ENCODE measurements around the gene INSYN2B. TPM values are rescaled to one million over a fixed set of nuclear protein-coding genes. Genes with fewer than 3 reads are reported as not detected.

INSYN2B gene
- total RNA-seq, 2 experiments from 2014 or later, result not detected

DNA sequence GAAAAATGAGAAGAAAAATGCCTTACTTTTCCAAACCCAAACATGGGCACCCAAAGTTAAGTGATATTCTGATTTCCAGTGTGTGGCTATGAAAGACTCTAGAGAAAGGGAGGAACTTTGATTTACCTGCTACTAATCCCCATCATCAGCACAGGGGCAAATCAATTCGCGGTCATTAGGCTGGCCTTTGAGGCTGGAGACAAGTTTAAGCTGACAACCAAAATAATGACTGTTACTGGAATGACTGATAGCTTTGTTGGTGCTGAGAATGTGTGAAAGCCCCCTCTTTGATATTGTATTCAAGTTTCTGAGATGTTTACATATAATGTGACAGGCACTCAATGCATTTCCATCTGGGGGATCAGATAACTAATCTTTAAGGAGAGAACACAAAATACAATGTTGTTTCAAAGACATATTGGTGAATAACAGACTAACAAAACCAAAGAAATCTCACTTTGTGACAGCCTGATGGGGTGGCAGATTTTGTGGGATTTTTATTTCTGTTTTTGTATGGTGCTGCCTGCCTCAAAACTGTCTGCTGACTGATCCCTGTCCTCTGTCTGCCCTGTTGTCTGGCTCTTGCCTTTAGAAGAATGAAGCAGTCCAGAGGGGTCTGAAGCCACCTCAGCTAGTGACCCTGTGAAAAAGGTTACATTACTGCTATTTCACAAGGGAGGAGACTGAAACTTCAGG, 12.6 kb upstream of the INSYN2B start:
- no peak overlapping the region for H3K4me3 Mint-ChIP-seq
- DNase-seq (no peak), ATAC-seq (no peak)
- CTCF ChIA-PET, result interaction anchor here (1.5 kb wide), 1 partner anchor 14 kb away, joined by 3 read pairs; no protein-coding TSS in a partner anchor
- no peak overlapping the region for H3K27ac Mint-ChIP-seq
- H3K9me3 Mint-ChIP-seq (ENCODE audit: low read depth), result no peaks in the 10 kb centered on the region
- no peaks in the 10 kb centered on the region for H3K27me3 Mint-ChIP-seq
- peaks cover 26% of the 10 kb centered on the region for H3K36me3 Mint-ChIP-seq
- H3K4me1 Mint-ChIP-seq, result no peaks in the 10 kb centered on the region

DNA sequence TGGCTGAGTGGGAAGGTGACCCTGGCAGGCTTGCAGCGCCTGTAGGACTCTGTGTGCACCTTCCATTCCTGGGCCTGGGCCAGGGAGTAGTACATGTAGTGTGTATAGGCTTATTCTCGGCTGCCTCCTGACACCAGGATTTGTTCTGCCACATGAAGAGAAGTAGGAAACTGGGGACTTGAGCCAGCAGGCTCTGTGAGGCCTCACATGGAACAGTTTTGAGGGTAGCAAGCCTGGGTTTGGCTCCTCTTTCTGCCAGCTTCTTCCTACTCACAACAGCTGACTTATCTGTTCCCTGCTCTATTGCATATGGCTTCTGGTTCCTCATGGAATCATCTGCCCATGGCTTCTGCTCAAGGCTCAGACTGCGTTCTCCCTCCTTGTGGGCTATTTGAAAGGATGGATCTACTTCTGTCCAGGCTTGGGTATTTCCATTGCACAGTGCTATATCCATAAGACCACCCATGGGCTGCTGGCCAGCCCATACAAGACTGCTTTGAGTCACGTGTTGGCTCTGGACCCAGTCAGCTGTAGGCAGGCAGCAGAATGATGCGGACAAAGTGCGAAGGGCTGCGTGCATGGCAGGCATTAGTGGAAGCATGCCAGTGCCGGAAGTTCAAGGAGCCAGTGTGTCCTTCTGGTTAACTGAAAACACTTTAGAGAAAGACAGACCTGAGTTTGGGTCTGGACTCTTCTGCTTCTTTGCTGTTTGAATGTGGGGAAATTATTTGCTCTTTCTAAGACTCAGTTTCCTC, 11.0 kb upstream of the INSYN2B start:
- CTCF ChIA-PET, result interaction anchor here (1.1 kb wide), 1 partner anchor 10 kb away, joined by 3 read pairs; no protein-coding TSS in a partner anchor
- no peaks in the 10 kb centered on the region for H3K4me1 Mint-ChIP-seq

DNA sequence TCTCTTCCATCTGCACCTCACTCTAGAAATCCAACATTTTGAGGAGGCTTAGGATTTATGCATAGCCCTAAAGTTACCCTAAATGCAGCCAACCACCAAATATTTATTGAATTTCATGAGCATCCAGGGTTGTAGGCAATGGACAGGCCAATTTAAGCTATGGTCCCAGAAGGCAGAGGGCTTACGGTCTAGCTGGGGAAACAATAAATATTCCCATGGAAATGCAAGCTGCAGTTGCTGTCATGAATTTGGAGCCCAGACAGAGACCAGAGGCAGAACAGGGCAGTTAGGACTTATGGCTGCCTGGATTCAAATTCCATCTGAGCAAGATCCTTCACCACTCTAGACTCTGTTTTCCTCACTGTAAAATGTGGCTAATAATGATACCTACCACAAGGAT, 9.1 kb upstream of the INSYN2B start:
- ATAC-seq, result no peak
- H3K4me1 Mint-ChIP-seq, result no peaks in the 10 kb centered on the region
- no peak overlapping the region for H3K4me3 Mint-ChIP-seq
- H3K27me3 Mint-ChIP-seq, result no peaks in the 10 kb centered on the region
- peaks cover 36% of the 10 kb centered on the region for H3K36me3 Mint-ChIP-seq
- CTCF ChIA-PET, result interaction anchor here (0.6 kb wide), 1 partner anchor 10 kb away, joined by 4 read pairs; no protein-coding TSS in a partner anchor
- no peaks in the 10 kb centered on the region for H3K9me3 Mint-ChIP-seq (ENCODE audit: low read depth)
- DNase-seq, result no peak
- no peak overlapping the region for H3K27ac Mint-ChIP-seq

More for the DNA sequence above, 11.0 kb upstream of the INSYN2B start:
- Mint-ChIP-seq H3K4me3 (no peak overlapping the region), H3K9me3 (ENCODE audit: low read depth) (no peaks in the 10 kb centered on the region), H3K36me3 (peaks cover 32% of the 10 kb centered on the region), H3K27me3 (no peaks in the 10 kb centered on the region), H3K27ac (no peak overlapping the region)
- ATAC-seq, result no peak
- no peak for DNase-seq

DNA sequence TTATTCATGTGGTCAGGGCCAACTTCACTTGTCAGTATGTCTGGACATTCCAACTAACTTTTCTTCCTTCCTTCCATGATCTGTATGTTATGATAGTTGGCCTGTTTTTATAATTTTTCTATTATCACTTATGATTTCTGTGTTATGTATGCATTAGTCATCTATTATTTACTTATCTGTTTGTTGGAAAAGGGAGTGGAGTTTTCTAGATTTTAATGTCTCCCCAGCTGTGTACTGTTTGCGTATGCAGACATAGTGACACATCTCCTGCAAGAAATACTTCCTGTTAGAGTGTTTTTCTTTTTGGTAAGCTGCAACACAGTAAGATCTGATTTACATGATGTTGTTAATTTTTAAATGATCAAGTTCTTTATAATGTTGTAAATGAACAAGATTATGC, 8.7 kb upstream of the INSYN2B start:
- ATAC-seq (no peak), DNase-seq (no peak)
- Mint-ChIP-seq H3K4me1 (no peaks in the 10 kb centered on the region), H3K36me3 (peaks cover 38% of the 10 kb centered on the region), H3K9me3 (ENCODE audit: low read depth) (no peaks in the 10 kb centered on the region), H3K4me3 (no peak overlapping the region), H3K27ac (no peak overlapping the region), H3K27me3 (no peaks in the 10 kb centered on the region)
- CTCF ChIA-PET, result interaction anchor here (0.6 kb wide), 1 partner anchor 9 kb away, joined by 4 read pairs; no protein-coding TSS in a partner anchor

DNA sequence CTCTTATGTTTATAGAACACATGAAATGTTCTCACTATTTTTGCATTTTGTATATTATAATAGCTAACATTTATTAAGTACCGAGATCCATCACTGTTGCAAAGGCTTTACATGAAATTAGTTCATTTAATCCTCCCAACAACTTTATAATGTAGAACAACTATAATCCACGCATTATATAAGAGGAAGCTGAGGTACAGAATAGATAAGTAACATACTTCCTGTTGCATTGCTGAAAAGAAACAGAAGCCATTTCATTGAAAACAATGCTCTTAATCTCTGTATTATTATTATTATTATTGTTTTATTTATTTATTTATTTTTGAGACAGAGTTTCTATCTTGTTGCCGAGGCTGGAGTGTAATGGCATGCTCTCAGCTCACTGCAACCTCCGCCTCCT, 7.9 kb upstream of the INSYN2B start:
- peaks cover 44% of the 10 kb centered on the region for H3K36me3 Mint-ChIP-seq
- CTCF ChIA-PET, result no interaction called here
- no peaks in the 10 kb centered on the region for H3K27me3 Mint-ChIP-seq
- H3K9me3 Mint-ChIP-seq (ENCODE audit: low read depth), result no peaks in the 10 kb centered on the region
- H3K27ac Mint-ChIP-seq, result no peak overlapping the region
- no peaks in the 10 kb centered on the region for H3K4me1 Mint-ChIP-seq
- ATAC-seq (no peak), DNase-seq (no peak)
- no peak overlapping the region for H3K4me3 Mint-ChIP-seq

DNA sequence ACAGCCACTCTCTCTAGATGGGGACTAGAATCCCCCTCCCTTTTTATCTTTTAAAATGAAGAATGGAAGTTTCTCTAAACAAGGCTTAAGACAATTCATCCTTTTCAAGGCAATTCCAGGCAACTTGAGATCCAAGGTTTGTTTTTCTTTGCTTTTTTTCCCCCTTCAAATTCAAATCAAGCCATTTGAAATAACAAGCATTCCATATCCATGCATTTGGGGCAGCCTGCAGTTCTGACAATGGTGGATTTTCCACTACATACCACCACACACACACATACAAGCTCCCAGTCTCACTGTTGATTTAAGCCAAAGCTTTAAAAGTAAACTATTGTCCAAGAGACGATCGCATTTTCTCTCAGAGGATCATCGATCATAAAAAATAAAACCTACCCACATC, 424 bp downstream of the INSYN2B start:
- H3K27ac Mint-ChIP-seq, result no peak overlapping the region
- H3K9me3 Mint-ChIP-seq (ENCODE audit: low read depth), result no peaks in the 10 kb centered on the region
- DNase-seq (no peak), ATAC-seq (no peak)
- H3K27me3 Mint-ChIP-seq, result no peaks in the 10 kb centered on the region
- H3K36me3 Mint-ChIP-seq, result peaks cover 19% of the 10 kb centered on the region
- CTCF ChIA-PET, result interaction anchor here (1.1 kb wide), 1 partner anchor 9 kb away, joined by 4 read pairs; no protein-coding TSS in a partner anchor
- H3K4me3 Mint-ChIP-seq, result no peak overlapping the region
- peaks cover 5% of the 10 kb centered on the region for H3K4me1 Mint-ChIP-seq

DNA sequence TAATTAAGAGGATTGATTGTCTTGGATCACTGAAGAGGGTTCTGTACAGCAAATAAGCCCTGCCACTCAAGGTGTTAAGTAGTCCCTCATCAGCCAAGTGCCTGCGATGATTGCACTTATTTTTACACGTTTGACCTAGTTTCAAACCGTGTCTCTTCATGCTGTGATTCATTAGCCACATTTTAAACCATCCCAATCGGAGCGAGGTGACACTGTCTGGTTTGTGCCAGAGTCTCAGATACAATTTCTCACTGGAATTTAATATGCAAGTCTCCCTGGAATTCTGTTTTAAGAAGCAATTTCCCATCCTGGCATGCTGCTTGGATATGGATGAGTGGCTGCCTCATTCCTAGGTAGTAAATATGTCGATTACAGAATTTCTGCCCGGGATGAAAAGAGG, 1.6 kb downstream of the INSYN2B start:
- CTCF ChIA-PET, result no interaction called here
- H3K9me3 Mint-ChIP-seq (ENCODE audit: low read depth), result no peaks in the 10 kb centered on the region

DNA sequence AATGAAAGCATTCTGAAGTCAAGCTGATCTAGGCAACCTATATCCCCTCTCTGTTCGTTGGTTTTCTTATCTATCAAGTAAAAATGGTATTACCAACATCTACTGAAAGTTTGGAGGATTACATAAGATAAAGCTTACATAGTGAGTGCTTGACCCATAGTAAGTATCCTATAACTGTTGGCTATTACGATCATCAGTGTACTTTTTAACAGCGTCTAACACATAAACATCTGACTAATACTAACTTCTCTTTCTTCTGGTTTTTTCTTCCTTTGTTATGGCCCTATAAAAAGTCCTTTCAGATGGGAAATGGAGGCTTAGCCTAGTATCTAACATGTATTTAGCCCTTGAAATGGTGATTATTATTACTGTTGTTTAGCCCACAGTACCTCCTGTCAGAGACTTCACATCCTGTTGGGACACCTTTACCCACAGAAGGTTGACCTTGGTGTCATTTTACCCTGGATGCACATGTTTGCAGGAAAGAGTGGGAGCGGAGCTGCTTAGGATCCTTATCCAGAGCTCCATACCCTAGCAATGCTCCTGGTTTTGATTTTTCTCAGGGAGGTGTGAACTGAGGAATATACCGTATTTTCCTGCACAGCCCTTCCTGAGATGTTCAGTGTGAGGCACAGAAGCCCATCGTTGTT, 6.0 kb downstream of the INSYN2B start:
- H3K4me3 Mint-ChIP-seq, result no peak overlapping the region
- DNase-seq, result no peak
- no peak overlapping the region for H3K27ac Mint-ChIP-seq
- no peaks in the 10 kb centered on the region for H3K27me3 Mint-ChIP-seq
- CTCF ChIA-PET, result interaction anchor here (0.6 kb wide), 1 partner anchor 1754 kb away, joined by 4 read pairs; no protein-coding TSS in a partner anchor
- ATAC-seq, result no peak
- H3K9me3 Mint-ChIP-seq (ENCODE audit: low read depth), result no peaks in the 10 kb centered on the region
- H3K4me1 Mint-ChIP-seq, result no peaks in the 10 kb centered on the region
- peaks cover 2% of the 10 kb centered on the region for H3K36me3 Mint-ChIP-seq

More for the DNA sequence above, 1.6 kb downstream of the INSYN2B start:
- H3K4me1 Mint-ChIP-seq, result peaks cover 5% of the 10 kb centered on the region
- ATAC-seq (no peak), DNase-seq (no peak)
- H3K27me3 Mint-ChIP-seq, result no peaks in the 10 kb centered on the region
- H3K4me3 Mint-ChIP-seq, result no peak overlapping the region
- no peak overlapping the region for H3K27ac Mint-ChIP-seq
- H3K36me3 Mint-ChIP-seq, result peaks cover 14% of the 10 kb centered on the region

DNA sequence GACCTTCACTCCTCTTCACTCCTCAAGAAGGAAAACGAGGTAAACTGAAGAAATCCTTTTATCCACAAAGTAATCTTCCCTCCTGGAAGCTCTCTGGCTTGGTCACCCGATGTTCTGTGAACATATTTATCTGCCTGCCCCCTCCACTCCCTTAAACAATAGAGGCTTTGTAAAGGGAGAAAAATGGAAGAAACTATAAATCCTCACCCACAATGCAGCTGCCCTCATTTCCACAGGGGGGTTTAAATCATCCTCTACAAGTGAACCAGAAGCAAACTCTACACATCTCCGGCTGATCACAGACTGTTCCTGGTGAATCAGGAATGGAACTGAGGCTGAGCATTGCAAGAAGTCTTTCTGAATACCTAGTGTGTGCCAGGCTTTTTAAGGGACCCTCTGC, 7.2 kb downstream of the INSYN2B start:
- Mint-ChIP-seq H3K27ac (no peak overlapping the region), H3K4me3 (no peak overlapping the region), H3K27me3 (no peaks in the 10 kb centered on the region), H3K9me3 (ENCODE audit: low read depth) (no peaks in the 10 kb centered on the region), H3K36me3 (peaks cover 2% of the 10 kb centered on the region), H3K4me1 (no peaks in the 10 kb centered on the region)
- DNase-seq, result no peak
- no peak for ATAC-seq
- CTCF ChIA-PET, result no interaction called here

DNA sequence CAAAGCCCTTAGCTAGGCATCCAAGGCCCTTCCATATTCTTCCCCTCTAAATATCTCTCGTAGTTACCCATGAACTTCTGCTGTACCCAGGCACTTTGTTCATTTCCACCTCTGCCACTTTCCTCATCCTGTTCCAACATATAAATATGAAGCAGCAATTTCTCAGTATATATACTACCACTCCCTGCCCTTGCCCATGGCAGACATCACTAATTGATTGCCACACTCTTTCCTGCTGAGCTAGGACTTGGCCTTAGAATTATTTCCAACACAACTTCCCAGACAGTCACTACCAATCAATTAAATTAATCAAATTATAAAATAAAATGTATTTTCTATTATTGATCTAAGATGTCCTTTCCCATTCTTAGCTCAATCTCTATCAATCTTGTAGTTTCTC, 8.5 kb downstream of the INSYN2B start:
- H3K4me3 Mint-ChIP-seq, result no peak overlapping the region
- no peaks in the 10 kb centered on the region for H3K27me3 Mint-ChIP-seq
- ATAC-seq, result no peak
- DNase-seq, result no peak
- H3K9me3 Mint-ChIP-seq (ENCODE audit: low read depth), result no peaks in the 10 kb centered on the region
- CTCF ChIA-PET, result interaction anchor here (1.1 kb wide), 1 partner anchor 90 kb away, joined by 3 read pairs; no protein-coding TSS in a partner anchor
- no peak overlapping the region for H3K27ac Mint-ChIP-seq
- peaks cover 5% of the 10 kb centered on the region for H3K36me3 Mint-ChIP-seq
- no peaks in the 10 kb centered on the region for H3K4me1 Mint-ChIP-seq

DNA sequence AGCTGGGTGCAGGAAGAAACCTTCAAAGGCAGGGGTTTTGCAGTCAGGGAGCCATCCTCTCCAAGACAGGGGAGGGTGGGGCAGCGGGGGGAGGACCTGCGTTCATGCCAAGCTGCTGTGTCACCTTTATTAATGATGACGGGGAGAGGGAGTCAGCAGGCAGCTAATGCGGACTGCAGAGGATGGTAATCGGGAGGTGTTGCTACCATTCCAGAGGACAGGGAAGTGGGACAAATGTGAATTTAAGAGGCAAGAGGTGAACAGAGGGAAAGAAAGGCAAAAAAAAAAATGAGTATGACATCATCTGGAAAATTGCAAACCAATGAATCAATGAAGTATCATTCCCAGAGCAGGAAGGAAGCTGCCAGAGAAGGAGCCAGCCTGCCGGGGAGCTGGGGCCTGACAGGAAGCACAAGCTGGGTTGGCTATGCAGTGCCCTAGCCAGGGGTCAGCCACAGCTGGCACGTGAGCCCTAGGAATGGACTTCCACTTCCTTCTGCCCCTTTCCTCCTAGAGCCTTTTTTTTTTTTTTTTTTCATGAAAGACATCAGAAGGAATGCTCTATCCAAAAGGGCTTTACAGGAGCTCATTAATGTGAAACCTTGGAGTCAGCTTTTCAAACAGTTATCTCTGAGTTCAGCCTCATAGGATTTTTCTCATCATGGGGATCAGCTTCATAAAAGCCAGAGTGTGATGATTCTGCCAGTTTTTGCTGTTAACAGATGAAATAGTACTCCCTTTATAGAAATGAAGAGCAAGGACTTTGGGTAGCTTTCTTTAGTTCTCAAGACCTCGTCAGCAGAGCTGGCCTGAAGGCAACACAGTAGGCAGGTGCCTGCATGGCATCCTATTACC, 9.2 kb downstream of the INSYN2B start:
- Mint-ChIP-seq H3K4me1 (no peaks in the 10 kb centered on the region), H3K4me3 (no peak overlapping the region), H3K9me3 (ENCODE audit: low read depth) (no peaks in the 10 kb centered on the region), H3K27me3 (no peaks in the 10 kb centered on the region), H3K36me3 (peaks cover 5% of the 10 kb centered on the region), H3K27ac (no peak overlapping the region)
- ATAC-seq (no peak), DNase-seq (no peak)
- CTCF ChIA-PET, result interaction anchor here (1.1 kb wide), 1 partner anchor 89 kb away, joined by 3 read pairs; no protein-coding TSS in a partner anchor

DNA sequence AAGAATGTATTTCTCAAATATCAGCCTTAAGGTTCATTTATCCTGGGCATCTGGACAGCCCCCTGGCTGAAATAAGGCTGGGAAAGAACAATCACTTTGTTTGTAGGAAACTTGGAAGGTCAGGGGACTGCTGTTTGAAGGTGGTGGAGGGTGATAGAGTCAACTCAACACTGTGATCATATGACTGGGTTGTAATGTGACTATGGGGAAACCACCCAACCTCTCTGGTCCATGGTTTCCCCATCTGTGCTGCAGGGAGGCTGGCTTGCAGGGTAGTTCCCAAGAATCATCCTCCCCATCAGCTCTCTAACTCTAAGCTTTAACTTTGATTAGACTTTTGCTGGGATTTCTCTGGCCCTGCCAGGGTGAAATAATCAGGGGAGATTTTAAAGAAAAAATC, 10.0 kb downstream of the INSYN2B start:
- H3K27me3 Mint-ChIP-seq, result no peaks in the 10 kb centered on the region
- H3K4me3 Mint-ChIP-seq, result no peak overlapping the region
- no peaks in the 10 kb centered on the region for H3K4me1 Mint-ChIP-seq
- peaks cover 5% of the 10 kb centered on the region for H3K36me3 Mint-ChIP-seq
- no peak for ATAC-seq
- DNase-seq, result no peak
- H3K9me3 Mint-ChIP-seq (ENCODE audit: low read depth), result no peaks in the 10 kb centered on the region
- no peak overlapping the region for H3K27ac Mint-ChIP-seq
- CTCF ChIA-PET, result no interaction called here

DNA sequence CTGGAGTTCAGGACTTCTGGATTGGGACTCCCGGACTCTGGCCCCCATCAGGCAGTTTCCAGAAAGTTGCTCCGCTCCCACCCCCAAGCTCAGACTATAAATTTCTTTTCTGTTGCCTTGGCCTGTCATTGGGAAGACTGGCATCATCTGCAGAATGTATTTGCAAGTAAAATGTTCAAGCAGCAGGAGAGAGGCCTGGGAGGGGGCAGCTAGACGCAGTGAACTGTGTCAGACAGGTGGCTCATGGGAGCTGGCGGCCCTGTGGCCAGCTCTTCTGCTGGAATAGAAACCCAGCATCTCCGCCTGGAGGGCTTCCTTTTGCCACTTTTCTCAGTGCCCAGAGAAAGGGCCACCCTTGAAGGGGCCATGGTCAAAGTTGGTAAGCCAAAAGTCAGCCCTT, 16.0 kb downstream of the INSYN2B start:
- ATAC-seq (no peak), DNase-seq (no peak)
- Mint-ChIP-seq H3K27me3 (no peaks in the 10 kb centered on the region), H3K4me3 (no peak overlapping the region), H3K36me3 (peaks cover 3% of the 10 kb centered on the region), H3K27ac (no peak overlapping the region), H3K4me1 (no peaks in the 10 kb centered on the region), H3K9me3 (ENCODE audit: low read depth) (no peaks in the 10 kb centered on the region)
- CTCF ChIA-PET, result no interaction called here

Measured in activated CD8-positive, alpha-beta memory T cell treated with anti-CD3 and anti-CD28 coated beads, Interleukin-2, amount 10 ng/mL, durations not matched to agents 7 days and 5 days (primary cell).